Upper lobe of right lung (tissue), 1 donor: ENCODE data around the gene CCDC40. TPM values are rescaled to one million over a fixed set of nuclear protein-coding genes. Genes with fewer than 3 reads are reported as not detected.
A peak's percentile ranks its signal among the peaks of the same experiment; 100 is the strongest.

Experiments used
- ATAC-seq: fragments of 200-7000 bp; cut with Tn5 transposase; one replicate; pipeline ENCODE4 v1.9.1; 2020; ENCODE audit warnings: mild to moderate bottlenecking, moderate library complexity
- DNase-seq: peaks from one replicate; pipeline ENCODE4 v3.0.0-alpha.2; 2020
- H3K27ac ChIP-seq: fragments of 200-600 bp; one replicate; pipeline ENCODE4 v1.8.0; 2022
- H3K27me3 ChIP-seq: fragments of 200-600 bp; one replicate; pipeline ENCODE4 v1.8.0; 2022; ENCODE audit warnings: mild to moderate bottlenecking
- H3K36me3 ChIP-seq: fragments of 200-600 bp; one replicate; pipeline ENCODE4 v1.8.0; 2022
- H3K4me1 ChIP-seq: fragments of 200-600 bp; one replicate; pipeline ENCODE4 v1.8.0; 2022
- H3K4me3 ChIP-seq: fragments of 200-600 bp; one replicate; pipeline ENCODE4 v1.8.0; 2022; ENCODE audit warnings: mild to moderate bottlenecking
- H3K9me3 ChIP-seq: fragments of 200-600 bp; one replicate; pipeline ENCODE4 v1.8.0; 2022
- CTCF ChIP-seq: fragments of 200-600 bp; IDR thresholded peaks from one replicate; pipeline ENCODE4 v1.8.0; 2022; ENCODE audit warnings: antibody characterized with exemption
- intact Hi-C: fragments of 100-400 bp; cut with DNase I; formaldehyde crosslinking; loops from one replicate; pipeline ENCODE4 v1.11.0; 2022
- total RNA-seq: library from RNA; stranded (reverse); fragmentation: NEBNext Ultra II Directional; extraction: Animal tissue kit (Norgen Biotek cat#: 25700); gene quantifications from one replicate; pipeline ENCODE4 v1.2.1, GENCODE V29; 2021
- donor health status: DM: no; HTN: yes; CAD: no; lungs with severe emphysema.

The CCDC40 gene
- total RNA-seq, 1 donor from 2014 or later, result 3.5 TPM

- Histone ChIP-seq H3K4me3 (peak overlapping the region; percentile 92), H3K36me3 (no peaks in the 10 kb centered on the region), H3K27ac (peak overlapping the region; percentile 84), H3K4me1 (peaks cover 14% of the 10 kb centered on the region), H3K9me3 (no peaks in the 10 kb centered on the region), H3K27me3 (no peaks in the 10 kb centered on the region)
- TF ChIP-seq CTCF, result no peak
- DNase-seq (peak; percentile 69), ATAC-seq (peak; percentile 39)
- intact Hi-C loops, result no loop called here
Measured at GRCh38 chr17:80101946-80102663, 65.7 kb downstream of the CCDC40 start.

DNA sequence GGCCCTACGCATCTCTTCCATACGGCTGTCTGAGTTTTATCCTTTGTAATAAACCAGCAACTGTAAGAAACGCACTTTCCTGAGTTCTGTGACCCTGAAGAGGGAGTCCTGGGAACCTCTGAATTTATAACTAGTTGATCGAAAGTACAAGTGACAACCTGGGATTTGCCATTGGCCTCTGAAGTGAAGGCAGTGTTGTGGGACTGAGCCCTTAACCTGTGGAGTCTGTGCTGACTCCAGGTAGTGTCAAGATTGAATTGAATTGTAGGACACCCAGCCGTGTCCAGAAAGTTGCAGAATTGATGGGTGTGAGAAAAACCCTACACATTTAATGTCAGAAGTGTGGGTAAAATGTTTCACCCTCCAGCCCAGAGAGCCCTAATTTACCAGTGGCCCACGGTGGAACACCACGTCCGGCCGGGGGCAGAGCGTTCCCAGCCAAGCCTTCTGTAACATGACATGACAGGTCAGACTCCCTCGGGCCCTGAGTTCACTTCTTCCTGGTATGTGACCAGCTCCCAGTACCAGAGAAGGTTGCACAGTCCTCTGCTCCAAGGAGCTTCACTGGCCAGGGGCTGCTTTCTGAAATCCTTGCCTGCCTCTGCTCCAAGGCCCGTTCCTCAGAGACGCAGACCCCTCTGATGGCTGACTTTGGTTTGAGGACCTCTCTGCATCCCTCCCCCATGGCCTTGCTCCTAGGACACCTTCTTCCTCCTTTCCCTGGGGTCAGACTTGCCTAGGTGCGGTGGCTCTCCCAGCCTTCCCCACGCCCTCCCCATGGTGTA lies 66.4 kb downstream of the CCDC40 start:
- Histone ChIP-seq H3K27ac (no peak overlapping the region), H3K4me1 (peaks cover 14% of the 10 kb centered on the region), H3K9me3 (no peaks in the 10 kb centered on the region), H3K36me3 (no peaks in the 10 kb centered on the region), H3K27me3 (no peaks in the 10 kb centered on the region), H3K4me3 (peak overlapping the region; percentile 92)
- no peak for DNase-seq
- no peak for ATAC-seq
- no peak for TF ChIP-seq CTCF
- intact Hi-C loops, result no loop called here

GRCh38 chr17:80103449-80104085 lies 67.1 kb downstream of the CCDC40 start:
- ATAC-seq (no peak), DNase-seq (no peak)
- Histone ChIP-seq H3K4me1 (peaks cover 14% of the 10 kb centered on the region), H3K4me3 (no peak overlapping the region), H3K36me3 (no peaks in the 10 kb centered on the region), H3K27me3 (no peaks in the 10 kb centered on the region), H3K9me3 (no peaks in the 10 kb centered on the region), H3K27ac (no peak overlapping the region)
- TF ChIP-seq CTCF, result no peak
- intact Hi-C loops, result no loop called here

GRCh38 chr17:80104321-80104955 lies 68.0 kb downstream of the CCDC40 start:
- Histone ChIP-seq H3K27ac (no peak overlapping the region), H3K4me1 (peaks cover 14% of the 10 kb centered on the region), H3K9me3 (no peaks in the 10 kb centered on the region), H3K36me3 (no peaks in the 10 kb centered on the region), H3K27me3 (no peaks in the 10 kb centered on the region), H3K4me3 (no peak overlapping the region)
- TF ChIP-seq CTCF, result no peak
- intact Hi-C loops, result no loop called here
- ATAC-seq (no peak), DNase-seq (no peak)

DNA sequence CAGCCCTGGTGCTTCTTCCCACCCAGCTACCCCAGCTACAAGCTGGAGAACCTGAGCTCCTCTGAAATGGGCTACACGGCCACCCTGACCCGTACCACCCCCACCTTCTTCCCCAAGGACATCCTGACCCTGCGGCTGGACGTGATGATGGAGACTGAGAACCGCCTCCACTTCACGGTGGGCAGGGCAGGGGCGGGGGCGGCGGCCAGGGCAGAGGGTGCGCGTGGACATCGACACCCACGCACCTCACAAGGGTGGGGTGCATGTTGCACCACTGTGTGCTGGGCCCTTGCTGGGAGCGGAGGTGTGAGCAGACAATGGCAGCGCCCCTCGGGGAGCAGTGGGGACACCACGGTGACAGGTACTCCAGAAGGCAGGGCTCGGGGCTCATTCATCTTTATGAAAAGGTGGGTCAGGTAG lies 68.5 kb downstream of the CCDC40 start:
- Histone ChIP-seq H3K9me3 (no peaks in the 10 kb centered on the region), H3K27ac (no peak overlapping the region), H3K4me1 (peaks cover 14% of the 10 kb centered on the region), H3K27me3 (no peaks in the 10 kb centered on the region), H3K4me3 (no peak overlapping the region), H3K36me3 (no peaks in the 10 kb centered on the region)
- intact Hi-C loops, result no loop called here
- peak; percentile 60 for DNase-seq
- no peak for ATAC-seq
- TF ChIP-seq CTCF, result no peak
